Mesenchymal stem cell (in vitro differentiated cells and primary cell): ENCODE measurements around the gene TNF. TPM values are rescaled to one million over a fixed set of nuclear protein-coding genes. Genes with fewer than 3 reads are reported as not detected.

Experiments used
- DNase-seq: peaks from one replicate; pipeline ENCODE4 v3.0.0-alpha.2; 2013
- H2AFZ ChIP-seq: one replicate; pipeline ENCODE4 v1.6.1; 2013; ENCODE audit warnings: low read depth, mild to moderate bottlenecking, control low read depth, inconsistent platforms, low read length, moderate library complexity
- H2AK5ac ChIP-seq: 2 replicates; pipeline ENCODE4 v1.6.1; 2013; ENCODE audit warnings: low read length, moderate library complexity, mild to moderate bottlenecking, inconsistent platforms; ENCODE audit not compliant: severe bottlenecking
- H2BK120ac ChIP-seq: one replicate; pipeline ENCODE4 v1.6.1; 2013; ENCODE audit warnings: low read depth, mild to moderate bottlenecking, inconsistent platforms, low read length, moderate library complexity
- H2BK12ac ChIP-seq, 2 experiments: one replicate each; pipeline ENCODE4 v1.6.1; 2013; ENCODE audit warnings: inconsistent platforms in 2 of 2, low read length in 2 of 2, mild to moderate bottlenecking in 2 of 2, moderate library complexity in 2 of 2, control low read depth in 1 of 2
- H2BK15ac ChIP-seq: one replicate; pipeline ENCODE4 v1.6.1; 2013; ENCODE audit warnings: mild to moderate bottlenecking, low read depth, inconsistent platforms; ENCODE audit not compliant: poor library complexity, severe bottlenecking
- H2BK5ac ChIP-seq: 2 replicates; pipeline ENCODE4 v1.6.1; 2013; ENCODE audit warnings: low read depth, mild to moderate bottlenecking, low read length, control low read depth, inconsistent platforms; ENCODE audit not compliant: poor library complexity, severe bottlenecking
- H3K14ac ChIP-seq, 2 experiments: one replicate each; pipeline ENCODE4 v1.6.1; 2013; ENCODE audit warnings: inconsistent platforms in 2 of 2, low read length in 2 of 2, control low read depth in 1 of 2, mild to moderate bottlenecking in 1 of 2, moderate library complexity in 1 of 2
- H3K18ac ChIP-seq, 2 experiments: one replicate each; pipeline ENCODE4 v1.6.1; 2013; ENCODE audit warnings: inconsistent platforms in 2 of 2, low read length in 2 of 2, control low read depth in 1 of 2, low read depth in 1 of 2, mild to moderate bottlenecking in 1 of 2
- H3K23ac ChIP-seq, 2 experiments: one replicate each; pipeline ENCODE4 v1.6.1; 2013; ENCODE audit warnings: inconsistent platforms in 2 of 2, low read length in 2 of 2, mild to moderate bottlenecking in 2 of 2, moderate library complexity in 2 of 2, control low read depth in 1 of 2
- H3K27ac ChIP-seq: 2 replicates; pipeline ENCODE4 v1.5.1; 2013; ENCODE audit warnings: mild to moderate bottlenecking, moderate library complexity, low read length, control low read depth, inconsistent platforms; ENCODE audit not compliant: poor library complexity, severe bottlenecking
- H3K27me3 ChIP-seq, 2 experiments: 2 replicates each; pipeline versions ENCODE4 v1.6.1 to v1.7.0; 2013; ENCODE audit warnings: low read length in 2 of 2, mild to moderate bottlenecking in 2 of 2, moderate library complexity in 2 of 2, control low read depth in 1 of 2, inconsistent platforms in 1 of 2; ENCODE audit not compliant: control insufficient read depth in 1 of 2, insufficient read depth in 1 of 2
- H3K36me3 ChIP-seq, 2 experiments: 2 replicates each; pipeline versions ENCODE4 v1.6.1 to v1.7.0; 2013; ENCODE audit warnings: low read length in 2 of 2, control low read depth in 1 of 2, inconsistent platforms in 1 of 2, low read depth in 1 of 2, mild to moderate bottlenecking in 1 of 2; ENCODE audit not compliant: insufficient read depth in 2 of 2, control insufficient read depth in 1 of 2
- H3K4ac ChIP-seq, 2 experiments: one replicate each; pipeline ENCODE4 v1.6.1; 2013; ENCODE audit warnings: inconsistent platforms in 2 of 2, low read length in 2 of 2, mild to moderate bottlenecking in 2 of 2, moderate library complexity in 2 of 2, control low read depth in 1 of 2, low read depth in 1 of 2
- H3K4me1 ChIP-seq: 2 replicates; pipeline ENCODE4 v1.6.1; 2013; ENCODE audit warnings: low read depth, low read length, control low read depth; ENCODE audit not compliant: control insufficient read depth, insufficient read depth
- H3K4me2 ChIP-seq: 2 replicates; pipeline ENCODE4 v1.6.1; 2013; ENCODE audit warnings: low read length, mild to moderate bottlenecking, inconsistent platforms; ENCODE audit not compliant: poor library complexity, severe bottlenecking
- H3K4me3 ChIP-seq, 2 experiments: 2 replicates each; pipeline versions ENCODE4 v1.5.1 to v1.7.0; 2013; ENCODE audit warnings: low read length in 2 of 2, mild to moderate bottlenecking in 2 of 2, control low read depth in 1 of 2, low read depth in 1 of 2; ENCODE audit not compliant: insufficient read depth in 1 of 2
- H3K79me1 ChIP-seq: replicated peaks from 2 replicates; pipeline ENCODE4 v1.6.1; 2013; ENCODE audit warnings: mild to moderate bottlenecking, control low read depth, low read length, inconsistent platforms; ENCODE audit not compliant: poor library complexity, severe bottlenecking
- H3K9ac ChIP-seq: 2 replicates; pipeline ENCODE4 v1.7.0; 2013; ENCODE audit warnings: mild to moderate bottlenecking, low read length, moderate library complexity
- H3K9me3 ChIP-seq: 2 replicates; pipeline ENCODE4 v1.7.0; 2013; ENCODE audit warnings: mild to moderate bottlenecking, low read length; ENCODE audit not compliant: control insufficient read depth
- H4K8ac ChIP-seq: one replicate; pipeline ENCODE4 v1.6.1; 2013; ENCODE audit warnings: inconsistent platforms, mild to moderate bottlenecking, low read length, moderate library complexity
- H4K91ac ChIP-seq: one replicate; pipeline ENCODE4 v1.6.1; 2013; ENCODE audit warnings: mild to moderate bottlenecking, low read length, inconsistent platforms
- WGBS: methylation state at CpG from one replicate; pipeline ENCODE4 v1.1.7; 2013; ENCODE audit warnings: mixed read lengths; 5-methylcytosine and 5-hydroxymethylcytosine counted together
- small RNA-seq: library from polyadenylated mRNA; stranded (forward); fragments of <200 nt; extraction: miRNeasy Mini kit (QIAGEN cat#:217004); gene quantifications from one replicate; pipeline ENCODE3, GENCODE V24; 2013; ENCODE audit warnings: low read depth

Gene TNF

DNA sequence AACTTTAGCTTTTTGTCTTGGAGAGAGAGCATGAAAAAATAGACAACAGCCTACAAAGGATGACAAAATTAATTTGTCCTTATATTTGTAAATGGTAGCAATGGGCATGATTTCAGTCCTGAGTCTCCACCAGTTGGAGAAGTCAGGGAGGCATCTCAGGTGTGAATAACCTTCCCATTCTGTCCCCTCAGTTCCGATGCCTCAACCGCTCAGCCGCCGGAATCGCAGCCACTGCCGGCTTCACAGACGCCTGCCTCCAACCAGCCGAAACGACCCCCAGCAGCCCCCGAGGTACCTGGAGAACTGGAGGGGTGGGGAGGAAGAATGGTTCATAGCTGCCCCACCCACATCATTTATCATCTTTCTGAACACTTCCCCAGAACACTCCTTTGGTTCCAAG lies 48.7 kb downstream of the TNF start:
- H3K4me2 ChIP-seq, result no peak overlapping the region
- H4K91ac ChIP-seq, result no peak overlapping the region
- no peak overlapping the region for H2AFZ ChIP-seq
- no peak overlapping the region for H3K14ac ChIP-seq
- no peak overlapping the region for H3K9ac ChIP-seq
- no peak overlapping the region for H4K8ac ChIP-seq
- H3K23ac ChIP-seq, result peak overlapping the region in 1 of 2 experiments; percentile 57
- H2BK15ac ChIP-seq, result no peak overlapping the region
- H3K18ac ChIP-seq, result no peak overlapping the region
- no peak overlapping the region for H2AK5ac ChIP-seq
- DNase-seq, result no peak
- no peak overlapping the region for H2BK120ac ChIP-seq
- no peak overlapping the region for H3K4me3 ChIP-seq
- H3K9me3 ChIP-seq, result no peaks in the 10 kb centered on the region
- peaks cover 59 to 65% of the 10 kb centered on the region in 2 experiments for H3K36me3 ChIP-seq
- WGBS, result 100% methylated on average over 9 of the region's 10 CpGs
- H2BK12ac ChIP-seq, result no peak overlapping the region
- peaks cover 10% of the 10 kb centered on the region for H3K4me1 ChIP-seq
- no peak overlapping the region for H2BK5ac ChIP-seq
- no peak overlapping the region for H3K4ac ChIP-seq
- H3K27me3 ChIP-seq, result no peaks in the 10 kb centered on the region
- peaks cover 12% of the 10 kb centered on the region for H3K79me1 ChIP-seq
- no peak overlapping the region for H3K27ac ChIP-seq

DNA sequence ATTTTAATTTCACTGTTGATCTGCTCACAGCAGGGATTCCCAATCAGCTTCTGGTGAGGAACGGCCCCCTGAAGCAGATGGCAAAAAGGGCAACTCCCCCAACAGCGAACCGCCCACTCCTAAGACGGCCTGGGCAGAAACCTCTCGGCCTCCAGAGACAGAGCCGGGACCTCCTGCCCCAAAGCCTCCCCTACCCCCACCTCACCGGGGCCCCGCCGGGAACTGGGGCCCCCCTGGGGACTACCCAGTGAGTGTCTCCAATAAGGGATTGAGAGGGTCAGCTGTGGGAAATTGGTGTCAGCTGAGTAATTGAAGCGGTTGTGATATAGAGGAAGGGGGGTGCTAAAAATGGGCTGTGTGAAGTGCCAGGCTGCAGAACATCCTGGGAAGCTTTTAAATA lies 51.6 kb downstream of the TNF start:
- Histone ChIP-seq H2AK5ac (no peak overlapping the region), H3K4me3 (no peak overlapping the region), H3K9ac (no peak overlapping the region), H3K18ac (no peak overlapping the region), H3K14ac (no peak overlapping the region), H4K8ac (no peak overlapping the region), H3K79me1 (peaks cover 16% of the 10 kb centered on the region), H3K36me3 (peaks cover 88 to 93% of the 10 kb centered on the region in 2 experiments), H3K27ac (no peak overlapping the region), H3K4me2 (no peak overlapping the region), H3K9me3 (no peaks in the 10 kb centered on the region), H2AFZ (no peak overlapping the region), H4K91ac (no peak overlapping the region), H3K23ac (no peak overlapping the region), H2BK12ac (no peak overlapping the region), H2BK15ac (no peak overlapping the region), H3K4me1 (peaks cover 10% of the 10 kb centered on the region), H2BK120ac (no peak overlapping the region), H3K4ac (no peak overlapping the region), H2BK5ac (no peak overlapping the region), H3K27me3 (no peaks in the 10 kb centered on the region)
- WGBS, result 98% methylated on average over 5 of the region's 10 CpGs
- no peak for DNase-seq

DNA sequence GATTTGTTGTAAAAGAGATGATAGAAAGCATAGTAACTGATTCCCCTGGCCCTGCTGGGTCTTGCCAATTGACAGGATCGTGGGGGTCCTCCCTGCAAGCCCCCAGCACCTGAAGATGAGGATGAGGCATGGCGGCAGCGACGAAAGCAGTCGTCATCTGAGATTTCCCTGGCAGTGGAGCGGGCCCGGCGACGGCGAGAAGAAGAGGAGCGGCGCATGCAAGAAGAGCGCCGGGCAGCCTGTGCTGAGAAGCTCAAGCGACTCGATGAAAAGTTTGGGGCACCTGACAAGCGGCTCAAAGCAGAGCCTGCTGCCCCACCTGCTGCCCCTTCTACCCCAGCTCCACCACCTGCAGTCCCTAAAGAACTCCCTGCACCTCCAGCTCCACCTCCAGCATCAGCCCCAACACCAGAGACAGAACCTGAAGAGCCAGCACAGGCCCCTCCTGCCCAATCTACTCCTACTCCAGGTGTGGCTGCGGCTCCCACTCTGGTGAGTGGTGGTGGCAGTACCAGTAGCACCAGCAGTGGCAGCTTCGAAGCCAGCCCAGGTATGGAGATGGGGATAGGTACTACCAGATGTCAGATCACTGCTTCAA lies 52.4 kb downstream of the TNF start:
- no peak overlapping the region for H2BK120ac ChIP-seq
- H2BK5ac ChIP-seq, result no peak overlapping the region
- H3K36me3 ChIP-seq, result peaks cover 93 to 98% of the 10 kb centered on the region in 2 experiments
- H3K4me3 ChIP-seq, result no peak overlapping the region
- H3K27ac ChIP-seq, result no peak overlapping the region
- H3K27me3 ChIP-seq, result no peaks in the 10 kb centered on the region
- 99% methylated on average over 19 of the region's 19 CpGs for WGBS
- H3K9me3 ChIP-seq, result no peaks in the 10 kb centered on the region
- H2AK5ac ChIP-seq, result no peak overlapping the region
- peaks cover 7% of the 10 kb centered on the region for H3K4me1 ChIP-seq
- no peak overlapping the region for H4K8ac ChIP-seq
- no peak overlapping the region for H2BK15ac ChIP-seq
- H2AFZ ChIP-seq, result no peak overlapping the region
- H4K91ac ChIP-seq, result no peak overlapping the region
- H3K4me2 ChIP-seq, result no peak overlapping the region
- H3K23ac ChIP-seq, result no peak overlapping the region
- DNase-seq, result no peak
- peaks cover 18% of the 10 kb centered on the region for H3K79me1 ChIP-seq
- H3K18ac ChIP-seq, result no peak overlapping the region
- no peak overlapping the region for H2BK12ac ChIP-seq
- H3K9ac ChIP-seq, result no peak overlapping the region
- no peak overlapping the region for H3K14ac ChIP-seq
- no peak overlapping the region for H3K4ac ChIP-seq

Small RNA genes lying within 50 kb of the gene (small RNA-seq; reads per million reads assigned to genes)
- gene SNORA38, result 16.7 reads per million, percentile 85 among the genes with 10 or more reads in this experiment
- 154 reads per million, percentile 93 among the genes with 10 or more reads in this experiment for gene SNORD117
- not detected for gene SNORD84
- not detected for gene UQCRHP1
